Measurements from ENCODE around the gene CDIPT.

Gene CDIPT

GRCh38 chr16:29811170-29811895 is 51.7 kb downstream of the CDIPT start:
- DNase-seq (ENCODE audit: low read depth, low spot score), result no peak

GRCh38 chr16:29810699-29811169 is 52.3 kb downstream of the CDIPT start:
- DNase-seq (ENCODE audit: low read depth, low spot score), result no peak

- DNase-seq (ENCODE audit: low read depth, low spot score), result no peak
Measured at GRCh38 chr16:29809850-29810698, 53.0 kb downstream of the CDIPT start.

DNA sequence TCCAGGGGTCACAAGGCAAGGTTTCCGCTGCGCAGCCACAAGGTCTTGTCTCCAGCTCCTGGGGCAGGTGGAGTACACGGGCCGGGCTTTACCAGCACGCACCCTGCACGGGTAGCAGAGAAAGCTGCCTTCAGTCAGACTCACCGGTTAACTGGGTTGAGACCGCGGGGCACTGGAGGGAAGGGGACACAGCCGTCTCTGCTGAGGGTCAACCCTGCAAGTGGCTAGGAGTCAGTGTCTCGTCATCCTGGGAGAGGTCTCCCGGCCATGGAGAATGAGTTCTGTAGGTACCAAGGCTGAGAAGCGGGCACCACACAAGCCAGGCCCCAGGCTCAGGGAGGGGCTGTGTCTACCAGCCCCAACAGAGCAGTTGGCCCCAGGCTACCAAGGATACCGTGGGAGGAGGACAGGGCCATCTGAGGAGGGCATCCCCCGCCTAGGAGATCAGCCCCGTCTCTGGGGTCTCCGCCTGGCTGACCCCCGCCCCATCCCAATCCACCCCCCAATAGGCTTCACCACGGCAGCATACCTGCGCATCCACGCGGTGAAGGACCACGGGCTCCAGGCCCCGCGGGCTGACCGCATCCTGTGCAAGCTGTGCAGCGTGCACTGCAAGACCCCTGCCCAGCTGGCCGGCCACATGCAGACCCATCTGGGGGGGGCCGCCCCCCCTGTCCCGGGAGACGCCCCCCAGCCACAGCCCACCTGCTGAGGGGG is 53.8 kb downstream of the CDIPT start:
- no peak for DNase-seq (ENCODE audit: low read depth, low spot score)
